ENCODE results near the gene ATP9B. TPM values are rescaled to one million over a fixed set of nuclear protein-coding genes. Genes with fewer than 3 reads are reported as not detected.

The ATP9B gene
- total and polyA plus RNA-seq, 3 donors from 2014 or later = 32.4 to 113 (median 78.2) TPM

DNA sequence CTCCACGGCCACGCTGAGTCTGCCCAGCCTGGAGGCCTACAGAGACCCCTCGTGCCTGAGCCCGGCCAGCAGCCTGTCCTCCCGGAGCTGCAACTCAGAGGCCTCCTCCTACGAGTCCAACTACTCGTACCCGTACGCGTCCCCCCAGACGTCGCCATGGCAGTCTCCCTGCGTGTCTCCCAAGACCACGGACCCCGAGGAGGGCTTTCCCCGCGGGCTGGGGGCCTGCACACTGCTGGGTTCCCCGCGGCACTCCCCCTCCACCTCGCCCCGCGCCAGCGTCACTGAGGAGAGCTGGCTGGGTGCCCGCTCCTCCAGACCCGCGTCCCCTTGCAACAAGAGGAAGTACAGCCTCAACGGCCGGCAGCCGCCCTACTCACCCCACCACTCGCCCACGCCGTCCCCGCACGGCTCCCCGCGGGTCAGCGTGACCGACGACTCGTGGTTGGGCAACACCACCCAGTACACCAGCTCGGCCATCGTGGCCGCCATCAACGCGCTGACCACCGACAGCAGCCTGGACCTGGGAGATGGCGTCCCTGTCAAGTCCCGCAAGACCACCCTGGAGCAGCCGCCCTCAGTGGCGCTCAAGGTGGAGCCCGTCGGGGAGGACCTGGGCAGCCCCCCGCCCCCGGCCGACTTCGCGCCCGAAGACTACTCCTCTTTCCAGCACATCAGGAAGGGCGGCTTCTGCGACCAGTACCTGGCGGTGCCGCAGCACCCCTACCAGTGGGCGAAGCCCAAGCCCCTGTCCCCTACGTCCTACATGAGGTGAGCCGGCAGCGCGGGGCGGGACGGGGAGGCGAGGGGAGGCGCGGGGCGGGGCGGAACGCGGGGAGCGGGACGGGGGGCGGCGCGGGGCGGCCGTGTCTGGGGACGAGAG is 341.8 kb downstream of the ATP9B start:
- H3K27ac ChIP-seq = no peak overlapping the region
- no peaks in the 10 kb centered on the region for H3K9me3 ChIP-seq
- no peak overlapping the region for H3K4me3 ChIP-seq
- H3K36me3 ChIP-seq (ENCODE audit: low read depth, missing control alignments) = no peaks in the 10 kb centered on the region
- H3K4me1 ChIP-seq = peaks cover 4% of the 10 kb centered on the region
- DNase-seq = no peak
- TF ChIP-seq, protein P1, sequence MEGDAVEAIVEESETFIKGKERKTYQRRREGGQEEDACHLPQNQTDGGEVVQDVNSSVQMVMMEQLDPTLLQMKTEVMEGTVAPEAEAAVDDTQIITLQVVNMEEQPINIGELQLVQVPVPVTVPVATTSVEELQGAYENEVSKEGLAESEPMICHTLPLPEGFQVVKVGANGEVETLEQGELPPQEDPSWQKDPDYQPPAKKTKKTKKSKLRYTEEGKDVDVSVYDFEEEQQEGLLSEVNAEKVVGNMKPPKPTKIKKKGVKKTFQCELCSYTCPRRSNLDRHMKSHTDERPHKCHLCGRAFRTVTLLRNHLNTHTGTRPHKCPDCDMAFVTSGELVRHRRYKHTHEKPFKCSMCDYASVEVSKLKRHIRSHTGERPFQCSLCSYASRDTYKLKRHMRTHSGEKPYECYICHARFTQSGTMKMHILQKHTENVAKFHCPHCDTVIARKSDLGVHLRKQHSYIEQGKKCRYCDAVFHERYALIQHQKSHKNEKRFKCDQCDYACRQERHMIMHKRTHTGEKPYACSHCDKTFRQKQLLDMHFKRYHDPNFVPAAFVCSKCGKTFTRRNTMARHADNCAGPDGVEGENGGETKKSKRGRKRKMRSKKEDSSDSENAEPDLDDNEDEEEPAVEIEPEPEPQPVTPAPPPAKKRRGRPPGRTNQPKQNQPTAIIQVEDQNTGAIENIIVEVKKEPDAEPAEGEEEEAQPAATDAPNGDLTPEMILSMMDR (IDR thresholded peaks at IDR 0.05) = no peak
- TF ChIP-seq POLR2A (IDR thresholded peaks at IDR 0.05) = no peak
- intact Hi-C loops (cut with DNase I; ENCODE audit: low total_unique reads) = no loop called here
- no peaks in the 10 kb centered on the region for H3K27me3 ChIP-seq
- WGBS, 2 donors = 91 to 94% methylated on average over 67 to 84 of the region's 84 CpGs

DNA sequence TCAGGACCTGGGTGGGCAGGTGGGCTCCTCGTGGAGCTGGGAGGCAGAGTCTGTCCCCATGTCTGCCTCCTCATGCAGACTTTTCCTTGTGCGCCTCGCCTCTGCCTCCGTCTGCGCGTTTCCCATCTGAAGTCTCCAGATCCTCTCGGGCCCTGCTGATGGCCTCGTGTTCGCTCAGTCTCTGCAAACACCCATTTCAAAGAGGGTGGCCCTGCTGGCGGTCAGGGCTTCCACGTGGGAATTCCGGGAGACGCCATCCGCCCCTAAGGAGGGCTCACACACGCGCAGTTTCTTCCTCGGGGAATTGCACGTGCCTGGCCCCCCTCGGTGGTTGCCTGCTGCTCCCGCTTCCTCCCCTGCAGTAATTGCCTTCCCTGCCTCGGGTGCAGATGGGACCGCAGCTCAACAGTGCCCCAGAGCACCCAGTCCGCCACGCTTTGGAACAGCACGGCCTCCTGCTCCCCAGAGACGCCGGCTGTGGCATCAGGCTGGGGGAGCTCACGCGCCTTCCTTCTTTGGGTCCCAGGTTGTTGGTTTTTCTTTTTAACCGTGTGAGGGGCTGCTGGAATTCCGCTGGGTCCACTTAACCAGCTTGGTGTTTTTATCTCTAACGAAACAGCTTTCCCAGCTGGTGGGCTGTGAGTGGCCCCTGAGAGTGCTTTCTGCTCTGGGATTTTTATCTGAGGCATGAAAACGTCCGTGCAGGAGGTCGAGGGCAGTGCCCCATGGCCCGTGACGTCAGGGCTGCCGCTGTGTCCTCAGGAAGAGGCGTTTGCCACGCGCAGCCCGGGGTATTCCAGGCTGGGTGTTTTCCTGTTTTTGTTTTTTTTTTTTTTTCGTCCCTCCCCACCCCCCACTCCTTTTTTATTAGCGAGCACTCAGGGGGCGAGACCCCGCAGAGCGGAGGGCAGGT is 342.7 kb downstream of the ATP9B start:
- Histone ChIP-seq H3K4me1 (peaks cover 4% of the 10 kb centered on the region), H3K4me3 (no peak overlapping the region), H3K27me3 (no peaks in the 10 kb centered on the region), H3K36me3 (ENCODE audit: low read depth, missing control alignments) (no peaks in the 10 kb centered on the region), H3K27ac (no peak overlapping the region), H3K9me3 (no peaks in the 10 kb centered on the region)
- no peak for TF ChIP-seq POLR2A (IDR thresholded peaks at IDR 0.05)
- TF ChIP-seq, protein P1 (IDR thresholded peaks at IDR 0.05) = no peak
- 59 to 67% methylated on average over 27 to 47 of the region's 47 CpGs for WGBS, 2 donors
- DNase-seq = no peak
- intact Hi-C loops (cut with DNase I; ENCODE audit: low total_unique reads) = no loop called here

- 84 to 92% methylated on average over 16 of the region's 16 CpGs for WGBS, 2 donors
- intact Hi-C loops (cut with DNase I; ENCODE audit: low total_unique reads) = no loop called here
- H3K4me3 ChIP-seq = no peak overlapping the region
- DNase-seq = no peak
- TF ChIP-seq POLR2A (IDR thresholded peaks at IDR 0.05) = no peak
- TF ChIP-seq, protein P1 (IDR thresholded peaks at IDR 0.05) = no peak
- peaks cover 4% of the 10 kb centered on the region for H3K4me1 ChIP-seq
- no peaks in the 10 kb centered on the region for H3K36me3 ChIP-seq (ENCODE audit: low read depth, missing control alignments)
- no peak overlapping the region for H3K27ac ChIP-seq
- H3K27me3 ChIP-seq = no peaks in the 10 kb centered on the region
- H3K9me3 ChIP-seq = no peaks in the 10 kb centered on the region
These were observed 343.8 kb downstream of the ATP9B start for GRCh38 chr18:79413025-79413424.

- Histone ChIP-seq H3K27ac (no peak overlapping the region), H3K4me3 (no peak overlapping the region), H3K27me3 (no peaks in the 10 kb centered on the region), H3K9me3 (no peaks in the 10 kb centered on the region), H3K36me3 (ENCODE audit: low read depth, missing control alignments) (no peaks in the 10 kb centered on the region), H3K4me1 (peaks cover 4% of the 10 kb centered on the region)
- no peak for DNase-seq
- no peak for TF ChIP-seq POLR2A (IDR thresholded peaks at IDR 0.05)
- TF ChIP-seq, protein P1 (IDR thresholded peaks at IDR 0.05) = no peak
- intact Hi-C loops (cut with DNase I; ENCODE audit: low total_unique reads) = no loop called here
- 94 to 100% methylated on average over 1 to 16 of the region's 16 CpGs for WGBS, 2 donors
These were observed 344.2 kb downstream of the ATP9B start for GRCh38 chr18:79413426-79413825.
